ENCODE measurements around the gene SCEL.

- TF ChIP-seq CTCF (IDR thresholded peaks at IDR 0.05; ENCODE audit: low read length) (no peak), EZH2 (optimal IDR thresholded peaks at IDR 0.05; ENCODE audit: low read depth, low read length) (no peak)
Observed at GRCh38 chr13:77628170-77628569, 92.7 kb downstream of the SCEL start.

Measured in MM.1S (cell line).